ENCODE measurements around the gene CRYGA.
"Not testable (repeated sequence)": the region's sequence is repeated elsewhere in the genome, so short reads cannot be mapped to it uniquely, and the experiment has no call there.

CRYGA gene

DNA sequence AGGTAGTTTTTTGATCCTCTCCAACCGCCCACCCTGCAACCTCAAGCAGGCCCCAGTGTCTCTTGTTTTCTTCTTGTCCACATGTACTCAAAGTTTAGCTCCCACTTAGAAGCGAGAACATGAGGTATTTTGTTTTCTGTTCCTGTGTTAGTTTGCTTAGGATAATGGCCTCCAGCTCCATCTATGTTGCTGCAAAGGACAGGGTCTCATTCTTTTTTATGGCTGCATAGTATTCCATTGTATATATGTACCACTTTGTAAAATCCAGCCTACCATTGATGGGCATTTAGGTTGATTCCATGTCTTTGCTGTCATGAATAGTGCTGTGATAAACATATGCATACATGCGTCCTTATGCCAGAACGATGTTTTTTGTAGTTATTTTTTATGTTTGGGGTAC, 36.3 kb downstream of the CRYGA start:
- no peak for DNase-seq (ENCODE audit: low spot score)

DNA sequence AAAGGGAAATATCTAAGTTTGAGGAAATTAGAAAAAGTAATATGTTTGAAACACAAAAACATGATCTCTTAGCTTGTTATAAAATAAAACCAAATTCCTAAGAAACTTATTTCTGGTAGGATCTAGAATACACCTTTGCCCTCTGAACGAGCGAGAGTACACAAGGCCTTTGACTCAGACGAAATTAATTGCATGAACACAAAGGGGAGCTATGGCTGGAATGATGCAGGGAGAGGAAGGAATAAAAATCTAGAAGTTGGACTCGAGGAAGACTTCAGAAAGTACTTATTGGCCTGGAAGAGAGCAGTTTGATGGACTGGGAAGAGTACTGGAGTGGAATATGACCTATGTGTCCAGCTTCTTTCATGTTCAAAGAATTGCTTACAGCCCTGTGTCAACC, 38.1 kb downstream of the CRYGA start:
- no peak for DNase-seq (ENCODE audit: low spot score)

DNA sequence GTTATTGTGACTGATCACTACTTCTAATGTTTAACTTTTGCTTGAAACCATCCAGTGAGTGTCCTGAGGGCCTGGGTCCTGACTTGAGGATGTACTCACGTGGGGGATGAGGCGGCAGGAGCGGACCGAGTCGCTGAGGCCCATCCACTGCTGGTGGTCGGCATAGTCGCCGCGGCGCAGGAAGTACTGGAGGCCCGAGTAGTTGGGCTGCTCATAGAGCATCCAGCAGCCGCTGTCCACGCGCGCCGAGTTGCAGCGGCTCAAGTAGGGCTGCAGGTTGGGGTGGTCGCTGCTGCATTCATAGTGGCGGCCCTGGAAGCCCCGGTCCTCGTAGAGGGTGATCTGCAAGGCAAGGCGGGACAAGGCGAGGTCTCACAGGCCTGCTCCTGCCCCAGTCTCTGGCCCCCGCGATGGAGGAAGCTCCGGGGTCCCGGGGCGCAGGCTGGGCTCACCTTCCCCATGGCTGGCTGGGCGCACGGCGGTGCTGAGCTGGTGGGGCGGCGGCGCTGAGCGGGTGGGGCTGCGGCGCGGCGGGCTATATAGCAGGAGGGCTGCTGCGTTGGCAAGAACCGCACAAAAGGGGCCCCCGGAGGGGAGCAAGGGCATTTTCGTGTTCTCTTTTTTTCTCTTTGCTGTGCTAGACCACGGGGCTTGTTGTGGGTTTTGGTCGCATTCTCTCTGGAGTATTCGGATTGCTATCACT, 39.2 kb downstream of the CRYGA start, which contains the start of gene CRYGD:
TSS of gene CRYGD (minus strand) at position 512 of the 703 bp plus-strand sequence. CDS start at position 461, 51 bp downstream.
- DNase-seq (ENCODE audit: low spot score): not testable (repeated sequence)

DNA sequence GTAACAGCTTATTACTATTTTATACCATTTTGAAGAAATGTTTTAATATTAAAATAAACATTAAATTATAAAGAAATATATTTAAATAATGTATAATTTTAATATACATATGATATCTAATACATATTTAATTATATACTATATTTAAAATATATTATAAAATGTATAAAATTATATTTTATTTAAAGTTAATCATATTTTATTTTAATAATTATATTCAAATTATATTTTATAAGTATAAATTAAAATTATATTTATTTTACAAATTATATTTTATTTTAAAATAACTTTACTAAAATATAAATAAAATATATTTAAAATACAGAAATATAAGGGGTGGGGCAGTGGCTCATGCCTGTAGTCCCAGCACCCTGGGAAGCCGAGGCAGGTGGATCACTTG, 41.1 kb downstream of the CRYGA start:
- no peak for DNase-seq (ENCODE audit: low spot score)

- no peak for DNase-seq (ENCODE audit: low spot score)
Observed at GRCh38 chr2:208118918-208119317, 44.5 kb downstream of the CRYGA start.

- not testable (repeated sequence) for DNase-seq (ENCODE audit: low spot score)
Observed at GRCh38 chr2:208117390-208117789, 46.0 kb downstream of the CRYGA start.

DNA sequence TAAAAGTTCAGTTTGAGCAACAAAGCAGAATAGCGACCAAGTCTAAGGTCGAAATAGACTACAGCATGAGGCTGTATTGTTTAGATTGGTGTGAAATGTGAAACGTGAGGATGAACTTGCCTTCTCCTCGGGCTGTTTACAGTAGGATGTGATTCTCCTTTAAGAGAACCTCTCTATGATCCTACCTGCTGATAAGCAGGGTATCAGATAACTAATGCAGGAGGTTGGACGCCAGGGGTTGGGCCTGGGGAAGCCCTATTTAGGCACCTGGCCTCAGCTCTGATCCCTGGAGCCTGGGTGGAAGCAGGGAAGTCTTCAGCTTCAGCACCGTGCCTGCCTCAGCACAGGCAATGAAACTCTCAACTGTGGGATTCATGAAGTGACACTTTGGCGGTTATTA, 50.4 kb downstream of the CRYGA start:
- DNase-seq (ENCODE audit: low spot score): no peak

- not testable (repeated sequence) for DNase-seq (ENCODE audit: low spot score)
Observed at GRCh38 chr2:208112273-208112745, 51.1 kb downstream of the CRYGA start.
